Fibroblast of skin of left biceps (primary cell): Measurements from ENCODE around the gene SIGLEC10.
A peak's percentile ranks its signal among the peaks of the same experiment; 100 is the strongest.

ENCODE experiments used
- DNase-seq, 2 experiments: peaks; one replicate each; pipeline ENCODE4 v3.0.0-alpha.2; 2013; ENCODE audit warnings: low read depth in 2 of 2

SIGLEC10 gene

GRCh38 chr19:51366389-51367254, 50.8 kb downstream of the SIGLEC10 start:
- DNase-seq: peak; percentile 92

- no peak for DNase-seq
Observed at GRCh38 chr19:51365965-51366388, 51.5 kb downstream of the SIGLEC10 start, which contains the start of gene ETFB. ETFB (minus strand) TSS chr19:51366388; CDS start chr19:51366326, 62 bp downstream.

- DNase-seq: no peak
Observed at GRCh38 chr19:51365211-51365964, 52.1 kb downstream of the SIGLEC10 start.

DNA sequence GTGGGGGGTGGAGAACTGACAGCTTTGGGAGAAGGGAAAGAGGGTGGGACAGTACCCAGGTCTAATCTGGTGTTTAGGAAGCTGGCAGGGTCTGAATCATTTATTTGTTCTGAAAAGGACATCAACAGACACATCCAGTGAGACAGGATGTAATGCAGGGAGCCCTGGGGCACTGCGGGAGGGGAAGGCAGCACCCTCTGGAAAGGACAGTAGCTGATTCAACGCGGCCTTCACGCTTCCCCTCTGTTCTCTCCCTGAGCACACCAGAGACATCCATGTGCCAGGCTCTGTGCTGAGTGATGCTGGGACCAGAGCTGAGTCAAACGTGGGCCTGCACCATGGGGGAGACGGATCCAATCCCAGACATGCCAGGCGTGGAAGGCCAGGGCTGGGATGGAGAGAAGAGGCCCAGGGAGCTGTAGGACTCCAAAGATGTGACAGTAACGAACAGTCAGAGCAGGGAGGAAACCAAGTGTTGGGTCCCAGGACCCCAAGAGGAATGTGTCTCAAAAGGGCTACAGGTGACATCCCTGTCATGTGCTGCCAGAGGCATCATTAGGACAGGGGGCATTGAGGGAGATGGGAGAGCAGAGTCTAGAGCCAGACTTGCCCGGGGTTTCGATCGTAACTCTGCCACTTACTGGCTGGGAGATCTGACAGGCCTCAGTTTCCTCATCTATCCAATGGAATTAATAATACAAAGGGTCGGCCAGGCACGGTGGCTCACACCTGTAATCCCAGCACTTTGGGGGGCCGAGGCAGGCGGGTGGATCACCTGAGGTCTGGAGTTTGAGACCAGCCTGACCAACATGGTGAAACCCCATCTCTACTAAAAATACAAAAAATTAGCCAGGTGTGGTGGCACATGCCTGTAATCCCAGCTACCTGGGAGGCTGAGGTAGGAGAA, 53.0 kb downstream of the SIGLEC10 start:
- DNase-seq: no peak

GRCh38 chr19:51361239-51361638, 56.2 kb downstream of the SIGLEC10 start:
- no peak for DNase-seq
